SK-MEL-5 (cell line): ENCODE results near the gene DOCK9. TPM values are rescaled to one million over a fixed set of nuclear protein-coding genes. Genes with fewer than 3 reads are reported as not detected.

Source experiments
- DNase-seq: peaks from one replicate; pipeline ENCODE4 v3.0.0-alpha.2; 2016; ENCODE audit warnings: low read depth, low spot score
- in situ Hi-C: cut with HindIII; loops from 2 replicates; pipeline ENCODE4 v1.10.0; 2016; ENCODE audit warnings: low sequenced_read_pairs, high pct_unique_total_duplicates, low pct_unique_long_range_greater_than_20kb
- total RNA-seq: library from RNA; depleted of rRNA; stranded (reverse); fragments of >200 nt; shearing (Covaris generic); gene quantifications from 2 replicates; pipeline ENCODE4 v1.2.3, GENCODE V29; 2014

Gene DOCK9
- total RNA-seq, 1 experiment from 2014 or later = 14.3 TPM

DNA sequence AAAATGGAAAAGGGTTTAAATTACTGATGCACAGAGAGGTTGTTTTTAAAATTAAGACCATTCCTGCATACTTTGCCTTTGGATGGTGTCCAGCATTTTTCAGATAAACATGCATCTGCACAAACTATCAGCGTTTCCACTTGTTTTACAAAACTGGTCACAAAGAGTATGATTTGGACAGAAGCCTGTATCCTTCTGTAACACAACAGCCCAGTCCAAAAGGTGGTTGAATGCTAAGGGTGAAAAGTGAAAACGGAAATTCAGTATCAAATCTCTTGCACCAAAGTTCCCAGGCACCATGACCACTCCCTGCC is 21.7 kb upstream of the DOCK9 start:
- DNase-seq = no peak
- in situ Hi-C loops = no loop called here

GRCh38 chr13:98998831-98999638 is 21.2 kb upstream of the DOCK9 start:
- DNase-seq = no peak
- in situ Hi-C loops = no loop called here

DNA sequence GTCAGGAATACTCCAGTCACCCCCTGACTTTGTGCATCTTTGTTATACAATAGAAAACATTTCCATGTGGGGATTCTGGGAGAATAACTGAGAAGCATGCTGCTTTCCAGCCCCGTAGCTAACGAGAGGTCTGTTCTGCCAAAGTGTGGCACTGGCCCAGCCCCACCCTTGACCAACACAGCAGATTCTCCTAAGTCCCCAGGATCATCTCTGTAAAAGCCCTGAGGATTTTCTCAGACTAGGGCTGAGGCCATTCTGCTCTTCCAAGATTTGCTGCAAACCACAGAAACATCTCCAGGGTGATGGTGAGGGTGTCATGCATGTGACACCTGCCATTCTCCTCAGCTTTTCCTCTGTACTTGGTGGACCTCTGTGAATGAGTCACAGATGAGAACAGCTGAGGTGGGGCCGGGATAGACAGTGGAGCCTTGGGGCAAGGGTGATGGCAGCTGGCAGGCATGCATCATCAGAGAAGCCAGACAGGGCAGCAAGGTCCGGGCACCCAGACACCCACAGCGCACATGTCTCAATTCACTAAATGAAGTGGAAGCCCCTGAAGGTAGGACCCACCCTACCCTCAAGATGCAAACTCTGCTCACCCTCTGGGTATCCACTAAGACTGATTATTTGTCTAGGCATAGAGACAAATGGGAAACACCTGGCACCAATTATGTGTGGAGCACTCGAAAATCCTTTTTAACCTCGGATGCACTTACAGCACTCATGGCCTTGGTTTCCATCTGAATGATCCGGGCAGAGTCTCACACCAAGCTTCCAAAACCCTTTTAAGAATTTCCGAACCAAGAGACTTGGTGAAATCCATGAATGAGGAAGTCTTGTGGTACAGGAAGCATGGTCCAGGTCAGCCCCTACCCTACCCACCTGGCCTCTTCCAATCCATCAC is 20.1 kb upstream of the DOCK9 start:
- in situ Hi-C loops = no loop called here
- no peak for DNase-seq

DNA sequence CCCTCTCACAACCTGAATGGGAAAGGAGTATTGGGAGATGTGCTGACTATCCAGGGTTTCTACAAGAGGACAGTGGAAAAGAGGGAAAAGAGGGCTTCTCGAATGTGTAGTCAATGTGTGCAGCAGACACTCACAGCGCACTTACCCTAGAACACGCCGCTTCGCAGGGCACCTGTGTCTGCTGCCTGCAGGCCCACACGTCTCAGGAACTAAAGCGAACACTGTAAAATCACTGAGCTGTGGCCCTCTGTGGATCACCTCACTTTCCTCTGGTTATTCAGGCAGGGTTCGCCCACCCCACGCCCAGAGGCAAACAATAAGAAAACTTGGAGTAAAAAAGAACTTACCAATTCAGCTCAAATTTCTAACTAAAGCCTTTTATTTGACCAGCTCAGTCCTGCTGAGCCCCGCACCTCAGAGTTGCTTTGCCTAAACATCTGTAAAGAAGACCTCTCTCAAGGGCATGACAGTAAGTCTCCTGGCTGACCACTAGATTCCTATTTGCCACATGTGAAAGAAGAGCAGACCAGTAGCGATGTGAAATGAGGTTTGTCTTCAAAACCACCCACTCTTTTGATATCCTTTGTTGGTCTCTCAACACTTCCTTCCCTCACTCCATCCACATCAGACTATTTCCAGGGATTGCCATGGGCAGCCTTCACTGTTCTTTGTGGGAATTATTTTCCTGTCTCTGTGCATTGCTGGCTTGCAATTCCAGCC is 19.3 kb upstream of the DOCK9 start:
- in situ Hi-C loops = no loop called here
- no peak for DNase-seq

DNA sequence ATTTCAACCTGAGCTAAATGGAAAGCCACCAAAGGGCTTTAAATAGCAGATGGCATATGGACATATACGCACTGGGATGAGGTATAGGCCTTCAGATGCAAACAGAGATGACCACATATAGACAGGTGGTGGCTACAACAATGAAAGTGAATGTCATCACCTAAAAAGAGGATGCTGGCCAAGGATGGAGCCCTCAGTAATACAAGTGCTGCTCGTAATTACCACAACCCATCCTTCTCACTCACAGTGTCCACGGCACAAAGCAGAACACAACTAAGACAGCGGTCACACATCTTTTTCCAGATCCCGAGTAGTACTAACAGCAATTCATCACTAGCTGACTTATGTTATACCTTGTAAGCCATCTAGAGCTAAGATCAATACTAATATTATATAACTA is 18.2 kb upstream of the DOCK9 start:
- in situ Hi-C loops = no loop called here

DNA sequence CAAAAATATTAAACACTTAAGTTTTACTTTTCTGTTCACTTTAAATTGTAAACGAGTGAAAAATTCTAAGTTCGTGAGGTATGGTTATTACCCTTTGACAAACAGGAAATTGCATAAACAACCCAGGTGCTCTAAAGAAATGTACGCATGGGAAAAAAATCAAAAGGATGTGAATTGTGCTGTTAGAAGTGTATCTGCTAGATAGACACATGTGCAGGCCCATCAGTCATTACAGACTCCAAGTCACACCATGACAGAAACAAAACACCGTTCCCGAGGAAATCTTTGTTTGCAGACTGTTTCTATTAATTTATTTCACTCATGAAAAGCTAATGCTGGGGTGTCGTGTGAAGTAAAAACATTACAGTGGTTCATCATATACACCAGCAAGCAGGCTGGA is 17.0 kb upstream of the DOCK9 start:
- in situ Hi-C loops = no loop called here
- no peak for DNase-seq

More for the DNA sequence above, 18.2 kb upstream of the DOCK9 start:
- no peak for DNase-seq

GRCh38 chr13:98994080-98994479 is 16.2 kb upstream of the DOCK9 start:
- DNase-seq = no peak
- in situ Hi-C loops = no loop called here

- in situ Hi-C loops = no loop called here
- DNase-seq = no peak
These were observed 14.5 kb upstream of the DOCK9 start for GRCh38 chr13:98992355-98992754.

DNA sequence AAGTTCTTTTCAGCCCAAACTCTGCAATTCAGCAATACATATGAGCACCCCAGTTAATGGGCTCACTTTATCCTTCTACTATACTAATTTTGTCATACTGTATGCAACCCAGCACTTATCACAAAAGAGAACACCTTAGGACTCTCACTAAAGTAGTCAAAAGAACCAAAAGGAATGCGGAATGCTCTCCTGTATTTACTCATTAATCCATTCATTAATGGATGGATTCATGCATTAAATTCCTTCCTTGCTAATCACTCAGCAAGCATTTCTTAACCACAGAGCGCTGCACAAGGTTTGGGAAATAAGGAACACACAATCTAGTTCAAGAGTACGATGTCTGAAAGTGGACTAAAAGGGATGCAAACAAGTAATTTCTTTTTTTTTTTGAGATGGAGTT is 12.8 kb upstream of the DOCK9 start:
- in situ Hi-C loops = no loop called here
- no peak for DNase-seq

- DNase-seq = no peak
- in situ Hi-C loops = no loop called here
These were observed 11.8 kb upstream of the DOCK9 start for GRCh38 chr13:98989469-98990235.

DNA sequence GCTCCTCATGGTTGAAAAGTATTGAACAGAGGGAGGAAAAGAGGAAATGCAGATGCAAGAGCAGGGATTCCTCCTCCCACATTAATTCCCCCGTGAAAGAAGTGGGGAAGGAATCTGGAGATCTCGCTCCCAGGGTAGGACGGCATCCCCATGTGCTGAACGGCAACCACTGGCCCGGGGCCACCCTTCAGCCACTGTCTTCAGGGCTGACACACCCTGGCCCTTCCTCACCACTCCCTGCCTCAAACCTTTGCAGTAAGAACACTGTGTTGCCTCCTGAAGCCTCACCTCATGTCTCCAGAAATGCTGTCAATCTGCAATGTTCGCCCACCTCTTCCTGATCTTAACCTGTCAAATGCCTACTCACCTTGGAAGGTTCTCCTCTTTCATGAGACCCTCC is 10.9 kb upstream of the DOCK9 start:
- no peak for DNase-seq
- in situ Hi-C loops = no loop called here

DNA sequence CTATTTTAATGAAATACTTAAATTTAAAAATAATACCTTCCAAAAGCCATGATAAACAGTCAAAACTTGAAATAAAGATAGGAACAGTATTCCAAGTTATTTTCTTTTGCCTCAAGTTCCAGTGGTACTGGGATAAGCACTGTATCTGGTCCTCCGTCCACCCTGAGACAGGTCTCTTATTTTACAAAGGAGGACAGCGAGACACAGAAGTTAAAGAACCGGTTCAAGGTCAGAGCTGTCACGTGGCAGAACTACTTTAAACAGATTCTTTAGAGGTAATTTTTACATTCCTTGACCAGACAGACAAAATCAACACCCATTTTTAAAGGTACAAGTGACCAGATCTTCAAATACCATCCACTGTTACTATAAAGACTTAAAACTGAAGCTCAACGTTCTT is 10.4 kb upstream of the DOCK9 start:
- in situ Hi-C loops = no loop called here
- no peak for DNase-seq

- DNase-seq = no peak
These were observed 9.4 kb upstream of the DOCK9 start for GRCh38 chr13:98987275-98987674.

DNA sequence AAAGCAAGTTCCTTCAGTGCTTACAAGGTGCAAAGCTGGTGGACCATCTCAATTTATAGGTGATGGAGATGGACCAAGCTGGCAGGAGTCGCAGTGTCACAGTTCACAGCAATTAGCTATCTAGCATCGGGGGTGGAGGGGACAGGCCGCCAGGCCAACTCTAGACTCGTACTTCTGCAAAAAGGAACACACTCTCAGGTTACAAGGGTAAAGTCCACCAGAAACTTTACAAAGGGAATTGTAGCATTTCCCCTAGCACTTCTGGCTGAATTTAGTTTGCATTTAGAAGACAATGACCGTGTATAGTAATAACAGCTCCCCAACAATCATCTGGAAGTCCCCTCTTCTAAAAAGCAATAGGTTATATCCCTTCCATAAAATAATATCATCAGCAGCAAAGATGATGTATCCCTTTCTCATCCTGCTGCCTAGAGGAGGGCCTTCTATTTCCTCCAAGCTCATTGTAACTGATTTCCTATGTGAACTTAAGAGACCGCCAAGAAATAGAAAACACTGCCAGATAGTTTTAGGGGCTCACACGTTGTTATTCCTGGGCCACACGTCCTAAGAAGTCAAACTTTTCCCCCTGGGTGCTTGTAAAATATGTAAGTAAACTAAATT is 8.5 kb upstream of the DOCK9 start:
- no peak for DNase-seq
- in situ Hi-C loops = no loop called here

More at GRCh38 chr13:98987275-98987674, 9.4 kb upstream of the DOCK9 start:
- in situ Hi-C loops = no loop called here

DNA sequence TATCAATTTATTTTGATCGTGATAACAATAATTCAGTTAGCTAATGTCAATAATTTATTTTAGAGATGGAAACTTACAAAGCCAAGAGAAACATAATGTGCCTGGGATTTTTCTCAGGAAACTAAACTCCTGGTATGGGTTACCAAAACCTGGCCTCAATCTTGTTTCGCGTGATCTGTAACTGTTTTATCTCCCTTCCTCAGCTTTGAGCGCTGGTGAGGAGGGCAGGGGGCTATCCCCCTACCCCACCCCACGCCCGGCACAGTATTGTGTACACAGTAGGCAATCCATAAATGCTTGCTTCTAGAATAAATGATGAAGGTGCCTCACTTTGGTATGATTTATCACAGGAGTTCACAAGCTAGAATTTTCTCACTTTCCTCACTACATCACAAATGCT is 7.7 kb upstream of the DOCK9 start:
- no peak for DNase-seq
- in situ Hi-C loops = no loop called here

- no peak for DNase-seq
- in situ Hi-C loops = no loop called here
These were observed 7.1 kb upstream of the DOCK9 start for GRCh38 chr13:98984983-98985382.

DNA sequence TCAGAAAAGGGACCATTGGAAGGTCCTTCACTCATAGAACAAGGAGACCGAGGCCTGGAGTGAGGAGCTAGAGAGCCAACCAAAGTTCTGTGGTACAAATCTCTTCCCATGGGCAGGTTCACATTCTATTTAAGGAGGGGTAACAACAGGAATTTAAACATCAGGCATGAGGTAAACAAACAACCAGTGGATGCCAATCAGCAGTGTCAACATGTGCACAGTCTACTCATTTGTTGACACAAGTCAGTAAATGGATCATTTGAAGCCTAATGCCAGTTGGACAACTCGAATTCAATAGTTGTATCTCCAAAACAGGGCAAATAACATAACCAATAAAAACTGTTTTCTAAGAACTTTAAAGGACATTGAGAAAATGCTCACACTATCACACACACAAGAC is 6.3 kb upstream of the DOCK9 start:
- in situ Hi-C loops = no loop called here
- DNase-seq = no peak
